NB4 (cell line): ENCODE data around the gene AFAP1L2.

ENCODE experiments used
- POLR2A ChIP-seq: IDR thresholded peaks from 2 replicates; pipeline ENCODE4 v1.6.1; 2011; ENCODE audit warnings: mild to moderate bottlenecking; ENCODE audit not compliant: insufficient read length; ENCODE audit errors: extremely low read depth
- TF ChIP-seq, protein P1 (sequence below): IDR thresholded peaks from one replicate; pipeline ENCODE4 v1.5.1; 2012; ENCODE audit warnings: low read depth, low read length

DNA sequence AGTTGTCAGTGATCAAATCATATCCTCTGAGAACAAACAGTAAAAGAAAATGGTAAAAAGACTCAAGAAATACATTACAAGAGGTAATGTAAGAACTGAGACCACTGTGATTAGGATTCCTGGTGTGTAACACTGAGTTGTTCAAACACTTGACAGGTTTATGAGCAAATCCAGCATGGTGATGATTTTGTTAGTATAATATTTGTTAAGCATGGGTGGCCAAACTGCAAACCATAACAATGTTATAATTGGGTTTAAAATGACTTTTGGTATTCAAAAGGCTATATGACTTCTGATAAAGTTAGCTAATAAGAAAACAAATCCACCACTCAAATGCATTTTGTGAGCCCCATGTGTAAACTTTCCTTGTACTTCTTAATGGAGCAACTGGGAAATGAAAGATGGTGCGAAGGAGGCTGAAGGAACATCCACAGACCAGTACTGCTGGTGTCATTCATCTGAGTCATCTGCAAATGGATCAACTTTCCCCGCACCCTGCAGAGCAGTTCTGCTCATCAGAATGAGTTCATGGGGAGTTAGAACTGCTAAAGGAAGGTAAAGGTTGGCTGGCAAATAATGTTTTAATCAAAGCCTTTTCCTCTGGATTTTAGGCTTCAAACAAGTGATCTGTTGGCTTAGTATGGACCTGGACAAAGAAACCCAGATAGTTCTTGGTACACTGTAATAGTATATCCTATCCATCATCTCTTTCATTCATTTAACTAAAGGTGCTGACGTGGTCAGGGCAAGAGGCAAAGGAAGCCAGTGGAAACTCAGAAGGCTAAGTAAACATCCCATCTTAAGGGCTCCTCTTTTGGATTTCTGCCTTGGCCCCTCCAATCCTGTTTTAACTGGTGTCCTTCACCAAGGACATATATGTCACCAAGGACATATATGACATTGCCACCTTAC lies 45.0 kb downstream of the AFAP1L2 start:
- TF ChIP-seq, protein P1, sequence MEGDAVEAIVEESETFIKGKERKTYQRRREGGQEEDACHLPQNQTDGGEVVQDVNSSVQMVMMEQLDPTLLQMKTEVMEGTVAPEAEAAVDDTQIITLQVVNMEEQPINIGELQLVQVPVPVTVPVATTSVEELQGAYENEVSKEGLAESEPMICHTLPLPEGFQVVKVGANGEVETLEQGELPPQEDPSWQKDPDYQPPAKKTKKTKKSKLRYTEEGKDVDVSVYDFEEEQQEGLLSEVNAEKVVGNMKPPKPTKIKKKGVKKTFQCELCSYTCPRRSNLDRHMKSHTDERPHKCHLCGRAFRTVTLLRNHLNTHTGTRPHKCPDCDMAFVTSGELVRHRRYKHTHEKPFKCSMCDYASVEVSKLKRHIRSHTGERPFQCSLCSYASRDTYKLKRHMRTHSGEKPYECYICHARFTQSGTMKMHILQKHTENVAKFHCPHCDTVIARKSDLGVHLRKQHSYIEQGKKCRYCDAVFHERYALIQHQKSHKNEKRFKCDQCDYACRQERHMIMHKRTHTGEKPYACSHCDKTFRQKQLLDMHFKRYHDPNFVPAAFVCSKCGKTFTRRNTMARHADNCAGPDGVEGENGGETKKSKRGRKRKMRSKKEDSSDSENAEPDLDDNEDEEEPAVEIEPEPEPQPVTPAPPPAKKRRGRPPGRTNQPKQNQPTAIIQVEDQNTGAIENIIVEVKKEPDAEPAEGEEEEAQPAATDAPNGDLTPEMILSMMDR, result no peak
- TF ChIP-seq POLR2A, result no peak
